NCI-H2196 (cell line): ENCODE data around the gene PAPPA.

Experiments used
- DNase-seq: peaks from one replicate; lab custom pipeline; 2025; ENCODE audit not compliant: unreplicated experiment; lab: John Stamatoyannopoulos, UW

The PAPPA gene

DNA sequence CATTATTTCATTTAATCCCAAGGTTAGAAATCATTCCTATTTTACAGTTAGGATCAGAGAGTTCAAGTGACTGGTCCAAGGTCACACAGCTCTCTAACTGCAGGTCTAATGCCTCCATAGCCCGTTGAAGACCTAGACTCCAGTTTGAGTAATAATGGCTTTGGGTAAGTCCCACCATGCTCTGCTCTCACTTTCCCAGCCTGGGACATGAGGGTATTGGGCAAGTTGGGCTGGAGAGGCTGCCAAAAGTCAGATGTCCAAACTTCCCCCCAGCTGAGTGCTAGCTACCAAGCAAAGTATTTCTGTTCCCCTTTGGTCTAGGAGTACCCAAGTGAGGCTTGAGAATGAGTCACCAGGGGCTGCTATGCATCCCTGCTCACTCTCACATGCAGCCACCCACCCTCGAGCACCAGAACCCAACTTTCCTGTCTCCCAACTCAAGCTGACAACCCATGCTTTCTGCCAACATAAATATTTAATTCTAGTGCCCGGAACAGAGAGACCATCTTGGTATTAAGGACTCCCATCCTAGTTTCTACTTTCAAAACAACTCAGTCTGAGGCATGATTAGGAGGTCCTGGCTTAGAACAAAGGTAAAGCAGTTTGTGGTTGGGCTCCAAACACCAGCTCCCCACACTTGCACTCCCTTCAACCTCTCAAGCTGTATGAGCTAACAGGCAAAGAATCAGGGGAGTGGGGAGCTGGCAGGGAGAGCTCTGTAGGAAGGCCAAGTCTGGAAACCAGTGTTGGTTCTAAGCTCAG, 297.0 kb downstream of the PAPPA start:
- no peak for DNase-seq

DNA sequence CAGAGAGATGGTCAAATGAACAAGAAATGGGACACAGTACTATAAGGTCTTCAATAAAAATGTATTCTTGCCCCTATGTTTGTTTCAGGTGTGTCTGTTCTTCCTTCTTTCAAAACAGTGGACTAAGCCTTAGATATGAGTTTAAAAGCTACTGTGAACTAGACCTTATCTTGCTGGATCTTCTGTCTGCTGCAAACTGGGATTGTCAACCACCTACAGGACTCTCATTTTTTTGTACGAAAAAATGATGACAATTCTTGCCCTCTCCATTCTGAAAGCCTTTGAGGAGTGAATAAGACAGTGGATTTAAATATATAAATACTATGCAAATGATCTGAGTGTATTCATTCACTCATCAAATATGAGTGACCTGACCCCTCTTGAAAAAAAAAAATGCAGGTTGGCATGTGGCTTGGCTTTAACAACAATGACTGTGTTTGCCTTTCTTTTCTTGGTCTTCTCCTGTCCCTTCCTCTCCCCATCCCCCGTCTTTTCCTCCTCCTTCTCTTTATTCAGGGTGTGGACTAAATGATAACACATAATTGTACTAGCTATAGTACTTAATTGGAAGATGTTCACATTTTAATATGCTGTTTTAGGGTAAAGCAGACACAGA, 298.0 kb downstream of the PAPPA start:
- no peak for DNase-seq
